Hepatocyte (in vitro differentiated cells): Measurements from ENCODE around the gene OR4D10.

Experiments
- CTCF ChIP-seq: fragments of 200-600 bp; sonication (generic); IDR thresholded peaks from 2 replicates; pipeline ENCODE4 v1.5.1; 2016; ENCODE audit warnings: antibody characterized with exemption, mild to moderate bottlenecking; ENCODE audit not compliant: poor library complexity
- EZH2 ChIP-seq: fragments of 200-600 bp; sonication (generic); IDR thresholded peaks from 2 replicates; pipeline ENCODE4 v1.6.1; 2016; ENCODE audit warnings: antibody characterized with exemption, mild to moderate bottlenecking, borderline replicate concordance
- EZH2phosphoT487 ChIP-seq: fragments of 200-600 bp; sonication (generic); IDR thresholded peaks from one replicate; pipeline ENCODE4 v1.6.1; 2018; ENCODE audit warnings: antibody characterized with exemption, mild to moderate bottlenecking, low read depth, moderate library complexity; ENCODE audit not compliant: unreplicated experiment, severe bottlenecking

- no peak for TF ChIP-seq CTCF
- no peak for TF ChIP-seq EZH2phosphoT487
- no peak for TF ChIP-seq EZH2
Measured at GRCh38 chr11:59501931-59502330, 28.8 kb downstream of the OR4D10 start.
